ENCODE measurements around the gene SMIM29. TPM values are rescaled to one million over a fixed set of nuclear protein-coding genes. Genes with fewer than 3 reads are reported as not detected.
A peak's percentile ranks its signal among the peaks of the same experiment; 100 is the strongest.

SMIM29 gene
- total and polyA plus RNA-seq, 10 of the 15 experiments (the other 5 are each of a cell fraction or from before 2014, with no cell fraction given) = 7.1 to 30.0 (median 16.2) TPM

DNA sequence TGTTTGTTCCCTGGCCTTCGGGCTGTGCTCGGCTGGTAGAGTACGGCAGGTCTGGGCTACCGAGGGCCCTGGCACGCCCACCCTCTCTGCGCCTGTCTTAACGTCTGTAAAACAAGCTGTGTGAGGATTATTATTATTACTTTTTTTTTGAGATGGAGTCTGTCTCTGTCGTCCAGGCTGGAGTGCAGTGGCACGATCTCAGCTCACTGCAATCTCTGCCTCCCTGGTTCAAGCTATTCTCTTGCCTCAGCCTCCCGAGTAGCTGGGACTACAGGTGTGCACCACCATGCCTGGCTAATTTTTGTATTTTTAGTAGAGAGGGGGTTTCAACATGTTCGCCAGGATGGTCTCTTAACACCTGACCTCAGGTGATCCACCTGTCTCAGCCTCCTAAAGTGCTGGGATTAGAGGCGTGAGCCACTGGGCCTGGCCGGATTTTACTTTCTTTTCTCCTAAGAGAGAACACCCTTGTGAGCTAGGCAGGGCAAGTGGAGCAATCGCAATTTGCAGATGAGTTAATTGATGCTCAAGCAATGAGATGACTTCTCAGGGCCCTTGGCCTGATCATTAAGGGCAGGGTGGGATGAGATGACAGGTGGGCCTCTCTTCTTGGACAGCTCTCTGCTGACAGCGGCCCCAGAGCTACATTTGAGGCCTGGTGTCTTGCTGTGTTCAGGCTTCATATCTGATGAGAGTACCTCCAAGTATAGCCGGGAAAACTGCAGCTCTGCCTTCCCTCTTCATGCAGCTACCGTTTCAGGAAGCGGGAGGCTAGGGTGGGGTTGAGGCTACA lies 859 bp upstream of the SMIM29 start:
- peak overlapping the region; percentile 84 for H3K4me3 ChIP-seq
- TF ChIP-seq ATF3 (IDR thresholded peaks at IDR 0.05; ENCODE audit: borderline replicate concordance, extremely low read depth, low read depth, low read length) (no peak), STAT1 (conservative IDR thresholded peaks at IDR 0.05) (no peak), RCOR1 (conservative IDR thresholded peaks at IDR 0.05; ENCODE audit: low read depth, low read length) (no peak), WRNIP1 (IDR thresholded peaks at IDR 0.05; ENCODE audit: borderline replicate concordance, low read depth, low read length) (no peak), KAT2A (conservative IDR thresholded peaks at IDR 0.05; ENCODE audit: control insufficient read depth, low read depth, low read length) (no peak), CBFB (IDR thresholded peaks at IDR 0.05; ENCODE audit: low read depth) (no peak), NRF1 (conservative IDR thresholded peaks at IDR 0.05; ENCODE audit: low read depth, low read length) (no peak), HDGF (IDR thresholded peaks at IDR 0.05) (peak; percentile 63), MEF2A (IDR thresholded peaks at IDR 0.05; ENCODE audit: insufficient read depth, low read depth, low read length) (no peak), NFXL1 (IDR thresholded peaks at IDR 0.05; ENCODE audit: borderline replicate concordance) (no peak), SUZ12 (IDR thresholded peaks at IDR 0.05; ENCODE audit: unreplicated experiment) (no peak), POU2F2 (IDR thresholded peaks at IDR 0.05; ENCODE audit: borderline replicate concordance, low read depth, low read length) (no peak), MXI1 (IDR thresholded peaks at IDR 0.05; ENCODE audit: low read depth, low read length) (no peak), TARDBP (IDR thresholded peaks at IDR 0.05; ENCODE audit: borderline replicate concordance) (no peak), NR2C2 (IDR thresholded peaks at IDR 0.05; ENCODE audit: borderline replicate concordance, control insufficient read depth, insufficient read length, low read depth) (no peak), SREBF2 (IDR thresholded peaks at IDR 0.05; ENCODE audit: low read length) (no peak), NBN (IDR thresholded peaks at IDR 0.05) (0 out of 2 replicates have a peak, but pooled peaks have one; percentile 6), GABPA (IDR thresholded peaks at IDR 0.05; ENCODE audit: low read depth) (no peak), RBBP5 (conservative IDR thresholded peaks at IDR 0.05) (no peak), CBX3 (IDR thresholded peaks at IDR 0.05; ENCODE audit: borderline replicate concordance, low read depth) (no peak)
- TF ChIP-seq, protein P1, sequence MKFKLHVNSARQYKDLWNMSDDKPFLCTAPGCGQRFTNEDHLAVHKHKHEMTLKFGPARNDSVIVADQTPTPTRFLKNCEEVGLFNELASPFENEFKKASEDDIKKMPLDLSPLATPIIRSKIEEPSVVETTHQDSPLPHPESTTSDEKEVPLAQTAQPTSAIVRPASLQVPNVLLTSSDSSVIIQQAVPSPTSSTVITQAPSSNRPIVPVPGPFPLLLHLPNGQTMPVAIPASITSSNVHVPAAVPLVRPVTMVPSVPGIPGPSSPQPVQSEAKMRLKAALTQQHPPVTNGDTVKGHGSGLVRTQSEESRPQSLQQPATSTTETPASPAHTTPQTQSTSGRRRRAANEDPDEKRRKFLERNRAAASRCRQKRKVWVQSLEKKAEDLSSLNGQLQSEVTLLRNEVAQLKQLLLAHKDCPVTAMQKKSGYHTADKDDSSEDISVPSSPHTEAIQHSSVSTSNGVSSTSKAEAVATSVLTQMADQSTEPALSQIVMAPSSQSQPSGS (IDR thresholded peaks at IDR 0.05; ENCODE audit: low read length) = no peak
- TF ChIP-seq, protein P2, sequence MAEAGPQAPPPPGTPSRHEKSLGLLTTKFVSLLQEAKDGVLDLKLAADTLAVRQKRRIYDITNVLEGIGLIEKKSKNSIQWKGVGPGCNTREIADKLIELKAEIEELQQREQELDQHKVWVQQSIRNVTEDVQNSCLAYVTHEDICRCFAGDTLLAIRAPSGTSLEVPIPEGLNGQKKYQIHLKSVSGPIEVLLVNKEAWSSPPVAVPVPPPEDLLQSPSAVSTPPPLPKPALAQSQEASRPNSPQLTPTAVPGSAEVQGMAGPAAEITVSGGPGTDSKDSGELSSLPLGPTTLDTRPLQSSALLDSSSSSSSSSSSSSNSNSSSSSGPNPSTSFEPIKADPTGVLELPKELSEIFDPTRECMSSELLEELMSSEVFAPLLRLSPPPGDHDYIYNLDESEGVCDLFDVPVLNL (IDR thresholded peaks at IDR 0.05; ENCODE audit: low read depth, low read length) = no peak

More for the DNA sequence above, 859 bp upstream of the SMIM29 start:
- ChIA-PET SMC1A (ENCODE audit: uncharacterized antibody, unreplicated experiment) (interaction anchor here (0.7 to 6.6 kb wide), 40 partner anchors 16 to 890 kb away, joined by 3 to 152 read pairs (median 4); partner anchors contain the start of genes NUDT3 and RPS10), RAD21 (ENCODE audit: unreplicated experiment) (interaction anchor here (0.6 to 5.1 kb wide), 31 partner anchors 13 to 542 kb away, joined by 3 to 148 read pairs (median 5); partner anchors contain the start of genes BLTP3A, HMGA1, NUDT3 and RPS10), POLR2A (interaction anchor here (0.6 to 4.4 kb wide), 10 partner anchors 13 to 210 kb away, joined by 3 to 41 read pairs (median 4); partner anchors contain the start of gene HMGA1), CTCF (interaction anchor here (0.6 to 6.7 kb wide), 41 partner anchors 9 to 958 kb away, joined by 3 to 180 read pairs (median 5); partner anchors contain the start of genes HMGA1, NUDT3 and RPS10)
- peak overlapping the region; percentile 54 for H3K9ac ChIP-seq (ENCODE audit: control insufficient read depth, insufficient read depth, low read length)
- H3K9me3 ChIP-seq (replicated peaks; ENCODE audit: control insufficient read depth, insufficient read depth, low read length) = no peaks in the 10 kb centered on the region
- DNase-seq (ENCODE audit: low read depth, low spot score) (no peak), FAIRE-seq (no peak), ATAC-seq (peak; percentile 52)
- H3K4me1 ChIP-seq (ENCODE audit: control insufficient read depth, insufficient read depth, low read length) = peaks cover 19% of the 10 kb centered on the region
- H3K27me3 ChIP-seq (replicated peaks in 1 of 2; ENCODE audit: control insufficient read depth in 2 of 2, insufficient read depth in 2 of 2, low read length in 1 of 2) = no peaks in the 10 kb centered on the region
- H3K27ac ChIP-seq (ENCODE audit: control insufficient read depth, insufficient read depth) = peak overlapping the region; percentile 29
- no peaks in the 10 kb centered on the region; a peak in 1 of 4 replicates for H3K36me3 ChIP-seq (ENCODE audit: control insufficient read depth in 2 of 2, insufficient read depth in 2 of 2, low read length in 1 of 2)
- intact Hi-C loops (cut with micrococcal nuclease; ENCODE audit: unreplicated experiment) = loop anchor here (1.0 to 5.0 kb wide), 3 partner anchors 143 to 358 kb away; partner anchors contain the start of gene NUDT3
- in situ Hi-C loops (cut with MboI) = loop anchor here (25.0 kb wide), 1 partner anchor 363 kb away; no protein-coding TSS in a partner anchor
- peak overlapping the region; percentile 93 for H2AFZ ChIP-seq (ENCODE audit: control insufficient read depth, low read depth, low read length)
- H3K79me2 ChIP-seq (ENCODE audit: control insufficient read depth, insufficient read depth, low read length) = peaks cover 7% of the 10 kb centered on the region
- 45% methylated on average over 18 of the region's 18 CpGs for WGBS (ENCODE audit: insufficient coverage, insufficient replicate concordance, low lambda C conversion rate, missing lambda C conversion rate)
- H3K4me2 ChIP-seq (ENCODE audit: control insufficient read depth, insufficient read depth) = peak overlapping the region; percentile 41
- H4K20me1 ChIP-seq (ENCODE audit: control insufficient read depth, insufficient read depth) = no peaks in the 10 kb centered on the region
- BruUV-seq (replicated peaks) = no TSS peak
